ENCODE data around the gene EFNA2. TPM values are rescaled to one million over a fixed set of nuclear protein-coding genes. Genes with fewer than 3 reads are reported as not detected.
A peak's percentile ranks its signal among the peaks of the same experiment; 100 is the strongest.

EFNA2 gene
- 7.6 TPM for polyA plus RNA-seq (2013, experiment 1 of 2)
- polyA plus RNA-seq (2013, experiment 2 of 2) = 12.2 TPM

DNA sequence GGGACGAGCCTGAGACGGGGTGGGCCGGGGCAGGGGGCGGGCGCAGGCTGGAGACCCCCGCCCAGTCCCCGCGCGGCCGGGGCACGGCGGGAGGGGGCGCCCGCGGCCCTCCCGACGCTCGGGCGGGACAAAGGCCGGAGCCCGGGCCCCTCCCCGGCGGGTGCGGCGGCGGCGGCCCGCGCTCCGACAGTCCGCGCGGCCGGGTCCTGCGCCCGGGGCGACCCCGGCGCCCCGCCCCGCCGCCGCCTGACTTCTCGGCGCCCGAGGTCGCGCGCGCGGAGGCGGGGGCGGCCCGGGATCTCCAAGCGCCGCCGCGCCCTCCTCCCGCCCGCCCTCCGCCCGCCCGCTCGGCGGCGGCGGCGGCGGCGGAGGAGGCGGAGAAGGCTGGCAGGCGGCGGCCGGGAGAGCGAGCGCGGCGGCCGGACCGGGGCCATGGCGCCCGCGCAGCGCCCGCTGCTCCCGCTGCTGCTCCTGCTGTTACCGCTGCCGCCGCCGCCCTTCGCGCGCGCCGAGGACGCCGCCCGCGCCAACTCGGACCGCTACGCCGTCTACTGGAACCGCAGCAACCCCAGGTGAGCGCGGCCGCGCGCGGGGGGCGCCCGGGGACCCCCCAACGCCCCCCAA is at the start of gene EFNA2:
Gene EFNA2, plus strand, starts transcription at position 137 of the 624 bp plus-strand sequence. Its CDS starts 296 bp downstream, at position 433.
- peak within 1 kb of the TSS; percentile 51; the same call in 1 of the 2 replicates for H3K9ac ChIP-seq (ENCODE audit: low read depth, low read length)
- H3K27me3 ChIP-seq (ENCODE audit: insufficient read depth, low read length) = peaks cover 22% of the 10 kb centered on the region
- H3K27ac ChIP-seq (ENCODE audit: low read depth, low read length) = no peak within 1 kb of the TSS
- no peaks in the 10 kb centered on the region for H3K9me3 ChIP-seq (ENCODE audit: insufficient read depth, low read depth, low read length)
- H3K4me1 ChIP-seq (ENCODE audit: insufficient read depth, low read length) = no peaks in the 10 kb centered on the region
- no peaks in the 10 kb centered on the region for H3K36me3 ChIP-seq (ENCODE audit: insufficient read depth, low read length)
- peak within 1 kb of the TSS; percentile 55 for H3K4me3 ChIP-seq (ENCODE audit: low read length)
- under 1% methylated on average over 113 of the region's 113 CpGs for WGBS

DNA sequence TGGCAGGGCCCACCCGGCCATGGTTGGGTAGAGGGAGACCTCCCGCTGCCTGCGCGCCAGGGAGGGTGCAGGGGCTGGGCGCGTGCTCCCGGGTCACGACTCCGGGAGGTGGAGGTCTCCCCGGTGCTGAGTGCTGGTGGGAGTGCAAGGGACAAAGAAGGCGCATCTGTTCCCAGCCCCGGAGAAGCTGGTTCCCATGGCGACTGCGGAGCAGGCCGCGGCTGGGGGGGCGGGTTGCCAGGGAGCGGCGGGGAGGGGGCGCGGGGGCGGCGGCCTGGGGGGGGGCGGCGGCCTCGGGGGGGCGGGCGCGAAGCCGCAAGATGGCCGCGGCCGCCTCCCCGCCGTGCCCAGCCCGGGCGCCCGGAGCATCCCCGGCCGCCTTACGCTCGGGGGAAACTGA is 49.1 kb upstream of the EFNA2 start:
- H3K4me3 ChIP-seq (ENCODE audit: low read length) = peak overlapping the region; percentile 78
- 11% methylated on average over 38 of the region's 42 CpGs for WGBS
- no peak overlapping the region for H3K27ac ChIP-seq (ENCODE audit: low read depth, low read length)
- peaks cover 35% of the 10 kb centered on the region for H3K36me3 ChIP-seq (ENCODE audit: insufficient read depth, low read length)
- peak overlapping the region; percentile 69 for H3K9ac ChIP-seq (ENCODE audit: low read depth, low read length)
- no peaks in the 10 kb centered on the region for H3K27me3 ChIP-seq (ENCODE audit: insufficient read depth, low read length)
- no peaks in the 10 kb centered on the region for H3K9me3 ChIP-seq (ENCODE audit: insufficient read depth, low read depth, low read length)
- H3K4me1 ChIP-seq (ENCODE audit: insufficient read depth, low read length) = peaks cover 7% of the 10 kb centered on the region; the same call in 1 of the 2 replicates

DNA sequence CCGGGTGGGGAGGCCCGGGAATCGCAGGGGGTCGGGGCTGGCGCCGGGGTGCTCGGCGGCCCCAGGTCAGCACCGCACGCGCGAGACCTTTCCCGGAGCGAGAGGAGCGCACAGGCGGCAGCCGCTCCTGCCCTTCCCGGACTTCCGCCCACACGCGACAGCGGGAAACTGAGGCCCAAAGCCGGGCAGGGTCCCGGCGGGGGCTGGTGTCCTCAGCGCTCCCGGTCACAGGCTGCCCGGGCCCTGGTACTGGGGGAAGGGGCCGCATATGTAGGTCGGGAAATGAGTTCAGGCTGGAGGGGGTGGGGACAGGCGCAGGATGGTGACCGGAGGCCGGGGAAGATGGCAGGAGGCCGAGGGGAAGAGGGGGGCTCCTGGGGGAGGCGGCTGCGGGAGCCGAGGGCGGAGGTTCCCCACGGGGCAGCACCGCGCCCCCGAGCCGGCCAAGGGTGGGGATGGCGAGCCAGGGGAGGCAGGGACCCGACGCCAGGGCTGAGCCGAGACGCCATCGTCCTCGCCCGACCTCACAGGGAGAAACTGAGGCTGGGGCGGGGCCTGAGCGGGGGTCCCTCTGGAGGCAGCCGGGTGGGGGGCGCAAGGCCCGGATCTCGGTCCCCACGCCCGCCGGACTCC is 48.5 kb upstream of the EFNA2 start:
- no peaks in the 10 kb centered on the region for H3K9me3 ChIP-seq (ENCODE audit: insufficient read depth, low read depth, low read length)
- peaks cover 7% of the 10 kb centered on the region; the same call in 1 of the 2 replicates for H3K4me1 ChIP-seq (ENCODE audit: insufficient read depth, low read length)
- H3K27ac ChIP-seq (ENCODE audit: low read depth, low read length) = no peak overlapping the region
- peak overlapping the region; percentile 69 for H3K9ac ChIP-seq (ENCODE audit: low read depth, low read length)
- peaks cover 35% of the 10 kb centered on the region for H3K36me3 ChIP-seq (ENCODE audit: insufficient read depth, low read length)
- H3K4me3 ChIP-seq (ENCODE audit: low read length) = peak overlapping the region; percentile 78
- under 1% methylated on average over 60 of the region's 60 CpGs for WGBS
- H3K27me3 ChIP-seq (ENCODE audit: insufficient read depth, low read length) = no peaks in the 10 kb centered on the region

DNA sequence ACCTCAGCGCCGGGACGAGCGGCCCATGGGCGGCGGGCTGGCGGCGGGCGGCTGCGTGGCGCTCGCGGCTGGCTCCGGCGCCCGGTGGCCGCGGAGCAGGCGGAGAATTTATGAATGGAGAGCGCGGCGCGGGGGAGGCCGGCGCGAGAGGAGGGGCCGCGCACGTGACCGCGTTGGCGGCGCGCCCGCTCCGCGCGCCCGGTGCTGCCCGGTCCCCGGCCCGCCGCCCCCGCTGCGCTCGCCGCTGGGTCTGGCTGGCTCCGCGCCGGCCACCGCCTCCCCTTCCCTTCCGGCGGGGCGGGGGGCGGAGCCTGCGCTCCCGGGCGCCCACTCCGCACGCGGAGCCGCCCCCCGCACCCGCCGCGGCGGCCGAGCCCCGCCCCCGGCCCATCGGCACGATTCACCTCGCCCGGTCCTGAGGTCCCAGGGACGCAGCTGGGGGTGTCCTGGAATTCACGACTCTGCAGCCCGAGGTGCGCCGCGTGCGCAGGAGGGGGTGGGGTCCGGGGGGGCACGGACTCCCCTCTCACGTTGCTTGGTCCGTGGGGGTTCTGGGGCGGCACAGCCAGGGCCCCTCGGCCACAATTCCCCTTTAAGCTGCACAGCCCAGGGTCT is 47.8 kb upstream of the EFNA2 start, which contains the start of gene CBARP:
Gene CBARP, minus strand, starts transcription at position 252 of the 615 bp plus-strand sequence. CDS start 1,905 bp downstream, outside the sequence.
- Histone ChIP-seq H3K27ac (ENCODE audit: low read depth, low read length) (peak within 1 kb of the TSS; percentile 33; the same call in 1 of the 2 replicates), H3K9ac (ENCODE audit: low read depth, low read length) (peak within 1 kb of the TSS; percentile 69), H3K27me3 (ENCODE audit: insufficient read depth, low read length) (no peaks in the 10 kb centered on the region), H3K9me3 (ENCODE audit: insufficient read depth, low read depth, low read length) (no peaks in the 10 kb centered on the region), H3K4me3 (ENCODE audit: low read length) (peak within 1 kb of the TSS; percentile 78), H3K4me1 (ENCODE audit: insufficient read depth, low read length) (peaks cover 7% of the 10 kb centered on the region; the same call in 1 of the 2 replicates), H3K36me3 (ENCODE audit: insufficient read depth, low read length) (peaks cover 29% of the 10 kb centered on the region)
- WGBS = 1% methylated on average over 87 of the region's 87 CpGs

DNA sequence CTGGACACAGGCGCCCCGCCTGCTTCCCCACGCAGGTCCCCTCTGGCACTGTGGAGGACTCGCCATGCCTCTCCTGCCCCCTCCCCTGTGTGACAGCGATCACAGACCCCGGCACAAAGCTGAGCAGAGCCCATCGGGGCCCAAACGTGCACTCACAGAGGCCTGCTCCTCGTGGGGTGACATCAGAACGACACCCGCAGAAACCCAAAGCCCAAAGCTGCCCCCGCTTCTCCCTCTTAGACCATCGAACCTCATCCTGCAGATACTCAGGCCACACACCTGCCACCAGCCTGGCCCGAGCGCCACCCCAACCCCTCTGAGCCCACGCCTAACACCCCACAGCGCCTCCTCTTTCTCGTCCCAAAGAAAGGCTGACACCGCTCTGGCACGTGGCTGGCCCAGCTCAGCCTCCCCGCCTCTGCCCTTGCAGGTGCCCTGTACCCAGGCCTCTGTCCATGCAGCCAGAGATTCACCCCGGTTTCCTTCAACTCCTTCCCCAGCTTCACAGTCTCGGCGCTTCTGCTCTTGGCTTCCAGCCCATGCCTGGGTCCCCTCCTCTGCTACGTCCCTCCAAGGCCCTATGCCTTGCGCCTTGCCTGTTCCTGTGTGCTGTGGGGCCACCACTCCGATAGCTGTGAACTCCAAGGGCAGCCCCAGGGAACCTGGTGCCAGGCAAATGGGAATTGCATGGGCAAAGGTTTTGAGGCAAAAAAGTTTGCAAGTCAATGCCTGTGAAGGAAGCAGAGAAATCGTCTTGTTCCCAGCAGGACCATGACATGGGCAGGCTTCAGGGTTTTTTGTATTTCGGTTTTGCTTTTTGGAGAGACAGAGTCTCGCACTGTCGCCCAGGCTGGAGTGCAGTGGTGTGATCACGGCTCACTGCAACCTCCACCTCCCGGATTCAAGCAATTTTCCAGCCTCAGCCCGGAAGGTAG is 47.0 kb upstream of the EFNA2 start:
- WGBS = 73% methylated on average over 34 of the region's 34 CpGs
- Histone ChIP-seq H3K4me3 (ENCODE audit: low read length) (peak overlapping the region; percentile 78), H3K9ac (ENCODE audit: low read depth, low read length) (peak overlapping the region; percentile 24; the same call in 1 of the 2 replicates), H3K9me3 (ENCODE audit: insufficient read depth, low read depth, low read length) (no peaks in the 10 kb centered on the region), H3K27ac (ENCODE audit: low read depth, low read length) (peak overlapping the region; percentile 33; the same call in 1 of the 2 replicates), H3K27me3 (ENCODE audit: insufficient read depth, low read length) (no peaks in the 10 kb centered on the region), H3K36me3 (ENCODE audit: insufficient read depth, low read length) (peaks cover 24% of the 10 kb centered on the region), H3K4me1 (ENCODE audit: insufficient read depth, low read length) (peaks cover 7% of the 10 kb centered on the region; the same call in 1 of the 2 replicates)

DNA sequence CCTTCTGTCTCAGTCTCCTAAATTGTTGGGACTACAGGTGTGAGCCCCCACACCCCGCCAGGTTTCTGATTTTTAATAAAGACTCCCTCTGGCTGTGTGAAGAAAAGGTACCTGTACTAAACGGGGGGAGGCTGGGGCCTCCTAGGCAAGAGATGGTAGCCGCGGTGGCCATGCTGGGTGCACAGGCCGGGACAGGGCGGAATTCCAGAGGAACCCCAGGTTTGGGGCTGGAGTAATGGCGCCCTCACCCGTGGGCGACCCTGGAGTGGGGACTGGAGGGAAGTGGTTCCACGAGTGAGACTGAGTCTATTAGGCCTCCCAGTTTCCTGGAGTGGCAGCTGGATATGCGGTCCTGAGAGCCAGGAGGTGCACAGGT is 46.3 kb upstream of the EFNA2 start:
- H3K9me3 ChIP-seq (ENCODE audit: insufficient read depth, low read depth, low read length) = no peaks in the 10 kb centered on the region
- peak overlapping the region; percentile 60 for H3K4me3 ChIP-seq (ENCODE audit: low read length)
- H3K9ac ChIP-seq (ENCODE audit: low read depth, low read length) = no peak overlapping the region
- no peak overlapping the region; the same call in 1 of the 2 replicates for H3K27ac ChIP-seq (ENCODE audit: low read depth, low read length)
- 89% methylated on average over 11 of the region's 11 CpGs for WGBS
- H3K27me3 ChIP-seq (ENCODE audit: insufficient read depth, low read length) = no peaks in the 10 kb centered on the region
- H3K4me1 ChIP-seq (ENCODE audit: insufficient read depth, low read length) = peaks cover 7% of the 10 kb centered on the region; the same call in 1 of the 2 replicates
- H3K36me3 ChIP-seq (ENCODE audit: insufficient read depth, low read length) = peaks cover 16% of the 10 kb centered on the region

DNA sequence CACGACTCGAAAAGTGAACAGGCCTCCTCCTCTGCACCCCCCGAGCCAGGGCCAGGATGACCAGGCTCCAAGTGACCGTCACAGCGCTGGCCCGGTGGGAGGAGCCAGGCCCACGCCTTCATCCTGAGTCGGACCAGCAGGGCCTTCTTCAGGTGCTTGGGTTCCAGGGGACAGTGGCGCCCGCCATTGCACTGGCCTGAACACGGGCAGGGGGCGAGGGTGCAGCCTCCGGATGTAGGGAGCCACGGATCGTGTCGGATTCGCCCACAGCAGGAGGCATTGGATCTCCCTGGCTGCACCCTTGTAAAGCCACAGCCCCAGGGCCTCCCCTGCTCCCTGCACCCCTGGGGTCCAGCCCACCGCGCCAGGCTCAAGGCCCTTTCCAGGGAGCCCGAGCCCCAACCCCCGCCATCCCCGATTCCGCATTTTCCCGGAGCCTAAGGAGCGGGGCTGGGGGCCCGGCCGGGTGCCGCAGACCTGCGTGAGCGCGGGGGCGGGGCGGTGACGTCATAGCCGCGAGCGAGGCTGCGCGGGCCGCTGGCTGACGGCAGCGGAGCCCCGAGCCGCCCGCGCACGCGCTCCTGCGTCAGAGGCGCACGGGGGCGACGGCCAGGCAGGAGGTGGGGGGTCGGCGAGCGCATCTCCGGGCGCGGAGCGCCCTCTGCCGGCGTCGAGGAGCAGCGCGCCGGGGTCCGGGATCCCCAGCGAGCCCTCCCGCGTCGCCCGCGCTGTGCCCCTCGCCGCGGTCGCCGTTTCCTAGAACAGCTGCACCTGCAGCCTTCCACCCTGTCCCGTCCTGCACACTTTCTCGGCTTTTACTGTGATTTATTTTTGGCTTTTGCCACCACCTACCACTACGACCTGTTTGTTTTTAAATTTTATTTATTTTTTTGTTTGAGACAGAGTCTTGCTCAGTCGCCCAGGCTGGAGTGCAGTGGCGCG is 45.6 kb upstream of the EFNA2 start:
- no peaks in the 10 kb centered on the region for H3K27me3 ChIP-seq (ENCODE audit: insufficient read depth, low read length)
- H3K36me3 ChIP-seq (ENCODE audit: insufficient read depth, low read length) = peaks cover 10% of the 10 kb centered on the region
- no peaks in the 10 kb centered on the region for H3K9me3 ChIP-seq (ENCODE audit: insufficient read depth, low read depth, low read length)
- H3K27ac ChIP-seq (ENCODE audit: low read depth, low read length) = peak overlapping the region; percentile 76; the same call in 1 of the 2 replicates
- peaks cover 7% of the 10 kb centered on the region; the same call in 1 of the 2 replicates for H3K4me1 ChIP-seq (ENCODE audit: insufficient read depth, low read length)
- H3K9ac ChIP-seq (ENCODE audit: low read depth, low read length) = peak overlapping the region; percentile 64
- peak overlapping the region; percentile 60 for H3K4me3 ChIP-seq (ENCODE audit: low read length)
- WGBS = 9% methylated on average over 80 of the region's 84 CpGs

DNA sequence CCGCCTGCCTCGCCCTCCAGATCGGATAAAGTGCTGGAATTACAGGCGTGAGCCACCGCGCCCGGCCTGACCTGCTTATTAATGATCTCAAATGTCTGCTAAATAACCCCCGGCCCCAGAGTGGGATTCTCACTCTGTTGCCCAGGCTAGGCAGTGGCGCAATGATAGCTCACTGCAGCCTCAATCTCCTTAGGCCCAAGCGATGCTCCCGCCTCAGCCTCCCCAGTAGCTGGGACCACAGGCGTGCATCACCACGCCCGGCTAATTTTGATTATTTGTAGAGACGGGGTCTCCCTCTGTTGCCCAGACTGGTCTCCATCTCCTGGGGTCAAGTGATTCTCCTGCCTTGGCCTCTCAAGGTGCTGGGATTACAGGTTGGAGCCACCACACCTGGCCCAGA is 44.7 kb upstream of the EFNA2 start:
- Histone ChIP-seq H3K9ac (ENCODE audit: low read depth, low read length) (no peak overlapping the region), H3K4me3 (ENCODE audit: low read length) (peak overlapping the region; percentile 68), H3K27ac (ENCODE audit: low read depth, low read length) (no peak overlapping the region), H3K27me3 (ENCODE audit: insufficient read depth, low read length) (no peaks in the 10 kb centered on the region), H3K9me3 (ENCODE audit: insufficient read depth, low read depth, low read length) (no peaks in the 10 kb centered on the region), H3K4me1 (ENCODE audit: insufficient read depth, low read length) (peaks cover 7% of the 10 kb centered on the region; the same call in 1 of the 2 replicates), H3K36me3 (ENCODE audit: insufficient read depth, low read length) (peaks cover under 1% of the 10 kb centered on the region; the same call in 1 of the 2 replicates)
- 80% methylated on average over 15 of the region's 15 CpGs for WGBS

DNA sequence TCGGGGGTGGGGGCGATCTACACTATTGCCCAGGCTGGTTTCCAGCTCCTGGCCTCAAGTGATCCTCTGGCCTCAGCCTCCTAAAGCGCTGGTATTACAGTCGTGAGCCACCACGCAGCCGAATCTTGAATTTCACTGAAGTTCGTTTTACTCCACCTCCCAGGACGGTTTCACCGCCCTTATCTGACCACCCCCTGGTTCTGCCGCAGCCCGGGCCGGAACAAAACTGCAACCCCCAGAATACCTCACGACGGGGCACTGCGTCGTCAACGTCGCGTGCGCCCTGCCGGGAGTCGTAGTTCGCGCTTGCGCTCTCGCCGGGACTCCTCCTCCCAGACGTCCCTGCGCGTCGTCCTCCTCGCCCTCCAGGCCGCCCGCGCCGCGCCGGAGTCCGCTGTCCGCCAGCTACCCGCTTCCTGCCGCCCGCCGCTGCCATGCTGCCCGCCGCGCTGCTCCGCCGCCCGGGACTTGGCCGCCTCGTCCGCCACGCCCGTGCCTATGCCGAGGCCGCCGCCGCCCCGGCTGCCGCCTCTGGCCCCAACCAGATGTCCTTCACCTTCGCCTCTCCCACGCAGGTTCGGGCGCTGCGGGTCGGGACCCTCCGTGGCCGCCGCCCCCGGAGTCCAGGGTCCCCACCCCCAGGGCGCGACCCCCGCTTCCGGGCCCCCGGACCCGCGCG is 44.1 kb upstream of the EFNA2 start, which contains the start of gene ATP5F1D:
Gene ATP5F1D, plus strand, starts transcription at position 335 of the 679 bp plus-strand sequence. Its CDS starts 100 bp downstream, at position 435.
- Histone ChIP-seq H3K27me3 (ENCODE audit: insufficient read depth, low read length) (no peaks in the 10 kb centered on the region), H3K27ac (ENCODE audit: low read depth, low read length) (peak within 1 kb of the TSS; percentile 62), H3K9me3 (ENCODE audit: insufficient read depth, low read depth, low read length) (no peaks in the 10 kb centered on the region), H3K4me1 (ENCODE audit: insufficient read depth, low read length) (peaks cover 7% of the 10 kb centered on the region; the same call in 1 of the 2 replicates), H3K36me3 (ENCODE audit: insufficient read depth, low read length) (no peaks in the 10 kb centered on the region), H3K9ac (ENCODE audit: low read depth, low read length) (peak within 1 kb of the TSS; percentile 73), H3K4me3 (ENCODE audit: low read length) (peak within 1 kb of the TSS; percentile 68)
- WGBS = 1% methylated on average over 79 of the region's 79 CpGs

Data from HUES64 (cell line).